DMS153 treated with DMSO at 0.1 percent for 48 hours (cell line): ENCODE data around the gene ARRB1.
A peak's percentile ranks its signal among the peaks of the same experiment; 100 is the strongest.

Experiments used
- DNase-seq: peaks from one replicate; lab custom pipeline; 2025; ENCODE audit not compliant: unreplicated experiment; lab: John Stamatoyannopoulos, UW

The ARRB1 gene

GRCh38 chr11:75301601-75302345 is 49.7 kb downstream of the ARRB1 start:
- DNase-seq = peak; percentile 22

DNA sequence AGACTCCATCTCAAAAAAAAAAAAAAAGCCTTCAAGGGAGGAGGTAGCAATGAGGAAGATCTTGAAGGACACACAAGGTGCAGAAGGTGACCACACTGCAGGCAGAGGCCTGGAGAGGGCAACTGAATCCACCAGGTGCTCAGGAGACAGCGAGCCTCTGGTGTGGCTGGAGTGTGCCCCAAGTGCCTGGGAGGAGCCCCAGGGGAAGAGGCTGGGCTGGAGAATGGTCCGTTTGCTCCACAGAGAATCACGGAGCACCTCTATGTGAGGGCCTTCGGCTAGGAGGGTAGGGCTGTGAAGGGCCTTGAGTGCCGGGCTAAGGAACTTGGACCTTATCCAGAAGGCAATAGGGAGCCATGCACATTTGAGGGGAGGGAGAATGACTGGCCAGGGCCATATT is 50.3 kb downstream of the ARRB1 start:
- no peak for DNase-seq

- no peak for DNase-seq
Observed at GRCh38 chr11:75298976-75299260, 52.5 kb downstream of the ARRB1 start.

DNA sequence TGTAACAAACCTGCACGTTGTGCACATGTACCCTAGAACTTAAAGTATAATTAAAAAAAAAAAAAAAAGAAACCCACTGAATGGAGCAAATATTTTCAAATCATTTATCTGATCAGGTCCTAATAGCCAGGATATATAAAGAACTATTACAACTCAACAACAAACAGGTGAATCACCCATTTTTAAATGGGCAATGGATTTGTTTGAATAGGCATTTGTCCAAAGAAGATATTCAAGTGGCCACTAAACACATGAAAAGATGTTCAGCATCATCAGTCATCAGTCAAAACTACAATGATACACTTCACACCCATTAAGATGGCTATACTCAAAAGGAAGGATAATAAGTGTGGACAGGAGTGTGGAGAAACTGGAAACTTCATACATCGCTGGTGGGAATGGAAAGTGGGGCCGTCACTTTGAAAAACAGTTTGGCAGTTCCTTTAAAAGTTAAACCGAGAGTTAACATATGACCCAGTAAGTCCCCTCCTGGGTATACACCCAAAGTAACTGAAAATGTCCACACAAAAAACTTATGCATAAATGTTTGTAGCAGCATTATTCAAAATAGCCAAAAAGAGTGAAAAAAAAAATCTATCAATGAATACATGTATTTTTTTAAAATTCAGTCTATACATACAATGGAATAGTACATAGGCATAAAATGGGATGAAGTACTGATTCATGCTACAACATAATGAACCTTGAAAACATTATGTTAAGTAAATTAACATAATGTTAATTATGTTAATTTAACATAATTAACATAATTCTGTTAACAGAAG is 53.1 kb downstream of the ARRB1 start:
- DNase-seq = peak; percentile 22

- DNase-seq = no peak
Observed at GRCh38 chr11:75293903-75294302, 57.6 kb downstream of the ARRB1 start.

GRCh38 chr11:75292943-75293342 is 58.5 kb downstream of the ARRB1 start:
- no peak for DNase-seq

GRCh38 chr11:75291741-75292140 is 59.7 kb downstream of the ARRB1 start:
- DNase-seq = no peak

DNA sequence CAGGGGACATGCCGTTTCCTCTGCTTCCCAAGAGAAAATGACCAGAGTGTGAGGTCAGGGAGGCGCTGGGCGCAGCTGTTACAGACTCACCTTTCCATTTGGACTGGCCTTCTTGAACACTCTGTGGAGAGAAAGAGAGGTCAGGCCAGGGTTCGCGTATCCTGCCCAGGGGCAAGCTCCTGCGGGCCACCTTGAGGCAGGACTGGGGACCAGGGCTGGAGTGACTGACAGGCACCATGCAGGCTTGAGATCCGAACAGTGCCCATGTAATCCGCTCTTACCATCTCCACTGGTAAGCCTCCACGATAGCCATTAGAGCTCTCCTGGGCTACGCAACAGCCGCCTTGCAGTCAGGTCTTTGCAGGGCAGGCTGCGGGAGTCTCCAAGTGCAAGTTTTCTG is 61.5 kb downstream of the ARRB1 start:
- no peak for DNase-seq

- no peak for DNase-seq
Observed at GRCh38 chr11:75289511-75289760, 62.0 kb downstream of the ARRB1 start.

DNA sequence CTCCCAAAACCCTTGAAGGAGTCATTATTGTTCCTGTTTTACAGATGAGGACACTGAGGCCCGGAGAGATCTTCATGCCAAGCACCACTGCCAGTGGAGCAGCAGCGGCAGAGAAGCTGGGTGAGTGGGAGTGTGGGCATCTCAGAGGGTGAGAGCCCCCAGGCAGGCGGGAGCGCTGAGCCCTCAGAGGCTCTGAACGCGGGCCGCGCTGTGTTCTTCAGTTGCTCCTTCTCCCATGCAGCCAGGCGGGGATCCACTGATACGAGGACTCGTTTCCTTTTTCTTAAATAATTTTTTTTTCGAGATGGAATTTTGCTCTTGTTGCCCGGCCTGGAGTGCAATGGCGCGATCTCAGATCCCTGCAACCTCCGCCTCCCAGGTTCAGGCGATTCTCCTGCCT is 63.9 kb downstream of the ARRB1 start:
- DNase-seq = no peak

GRCh38 chr11:75286826-75287465 is 64.5 kb downstream of the ARRB1 start:
- DNase-seq = no peak

DNA sequence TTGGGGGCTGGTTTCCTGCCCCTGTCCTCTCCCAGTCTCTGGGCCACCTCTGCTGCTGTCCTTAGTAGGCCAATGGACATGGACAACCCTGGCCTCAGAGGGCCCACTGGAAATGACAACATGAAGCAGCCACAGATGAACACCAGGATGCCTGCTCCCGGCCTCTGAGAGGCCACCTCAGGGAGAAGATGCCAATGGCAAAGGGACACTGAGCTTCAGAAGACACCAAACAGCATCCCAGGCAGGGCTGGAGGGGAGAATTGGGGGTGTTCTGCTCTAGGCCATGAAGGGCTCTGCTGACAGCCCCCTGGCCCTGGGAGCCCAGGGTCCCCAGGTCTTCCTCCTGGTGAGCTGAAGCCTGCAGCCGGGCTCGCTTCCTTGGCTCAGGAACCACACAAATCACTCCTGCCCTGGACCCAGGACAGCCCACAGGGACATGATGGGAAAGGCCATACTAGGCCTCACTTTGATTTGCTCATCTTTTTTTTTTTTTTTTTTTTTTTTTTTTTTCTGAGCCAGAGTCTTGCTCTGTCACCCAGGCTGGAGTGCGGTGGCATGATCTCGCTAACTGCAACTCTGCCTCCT is 65.6 kb downstream of the ARRB1 start:
- DNase-seq = no peak

- no peak for DNase-seq
Observed at GRCh38 chr11:75283391-75283931, 68.0 kb downstream of the ARRB1 start.

GRCh38 chr11:75281469-75282095 is 69.9 kb downstream of the ARRB1 start:
- no peak for DNase-seq

DNA sequence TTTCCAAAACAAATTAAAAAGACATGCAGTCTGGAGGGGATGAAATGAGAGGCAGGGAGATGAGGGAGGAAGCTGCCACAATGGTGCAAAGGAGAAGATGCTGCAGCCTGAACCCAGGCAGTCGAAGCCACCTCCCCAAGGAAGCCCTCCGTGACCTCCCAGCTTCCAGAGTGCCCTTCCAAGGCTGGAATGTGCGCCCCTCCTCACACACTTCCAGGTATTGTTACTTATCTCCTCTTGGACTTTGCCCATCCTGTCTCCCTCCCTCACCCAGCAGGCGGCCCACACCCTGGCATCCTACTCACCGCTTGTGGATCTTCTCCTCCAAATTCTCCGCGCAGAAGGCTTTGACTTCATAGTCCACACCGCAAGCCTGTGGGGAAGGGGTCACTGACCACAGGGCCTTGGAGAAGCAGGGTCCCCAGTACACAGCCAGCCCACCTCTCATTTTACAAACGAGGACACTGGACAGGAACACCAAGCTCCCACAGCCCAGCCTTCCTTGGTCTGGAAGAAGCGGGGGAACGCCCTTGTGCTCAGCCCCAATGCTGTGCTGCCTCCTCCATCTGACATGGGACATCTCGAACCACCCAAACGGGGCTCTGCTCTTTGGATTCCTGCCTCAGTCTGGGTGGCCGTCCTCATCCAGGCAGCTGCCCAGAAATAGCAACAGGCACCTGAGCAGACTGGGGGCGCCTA is 70.5 kb downstream of the ARRB1 start:
- no peak for DNase-seq

DNA sequence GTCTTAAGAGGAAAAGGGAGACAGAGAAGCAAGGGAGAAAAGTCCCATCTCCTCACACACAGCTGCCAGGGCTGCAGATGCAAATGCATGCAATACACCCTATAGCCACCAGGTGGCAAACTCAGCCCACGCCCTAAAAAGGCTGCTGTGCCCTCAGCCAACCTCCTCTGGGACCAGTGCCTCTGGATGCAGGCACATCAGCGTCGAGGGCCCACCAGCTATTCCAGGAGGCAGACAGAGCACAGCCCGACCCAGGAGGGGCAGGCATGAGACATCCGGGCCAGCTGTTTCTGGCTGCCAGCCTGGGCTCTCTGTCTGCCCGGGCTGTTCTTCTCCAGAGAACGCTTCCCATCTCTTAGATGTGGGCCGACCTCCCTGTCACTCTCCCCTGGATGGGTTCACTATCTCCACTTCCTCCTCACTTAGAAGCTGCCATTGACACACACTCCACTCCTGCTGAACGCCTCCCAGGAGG is 71.2 kb downstream of the ARRB1 start:
- DNase-seq = peak; percentile 38

DNA sequence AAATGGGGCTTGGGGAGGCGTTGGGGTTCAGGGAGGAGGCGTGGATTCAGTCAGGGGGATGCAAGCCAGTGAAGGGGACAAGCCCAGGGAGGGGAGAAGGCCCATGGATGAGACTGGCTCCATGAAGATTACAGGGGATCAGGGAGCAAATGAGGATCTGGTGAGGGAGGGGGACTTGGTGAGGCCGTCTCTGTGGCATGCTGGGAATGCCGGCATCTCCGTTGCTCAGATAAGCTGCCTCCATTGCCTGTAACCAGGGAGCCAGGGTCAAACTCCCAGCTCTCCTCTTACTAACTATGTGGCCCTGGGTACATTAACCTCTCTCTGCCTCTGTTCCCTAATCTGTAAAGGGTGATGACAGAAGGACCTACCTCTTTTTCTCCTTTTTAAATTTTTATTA is 72.2 kb downstream of the ARRB1 start:
- DNase-seq = no peak

- DNase-seq = no peak
Observed at GRCh38 chr11:75277991-75278790, 73.3 kb downstream of the ARRB1 start.

GRCh38 chr11:75277211-75277805 is 74.2 kb downstream of the ARRB1 start:
- no peak for DNase-seq
